Neuronal stem cell (in vitro differentiated cells): ENCODE results near the gene CHERP. TPM values are rescaled to one million over a fixed set of nuclear protein-coding genes. Genes with fewer than 3 reads are reported as not detected.
A peak's percentile ranks its signal among the peaks of the same experiment; 100 is the strongest.

Experiments
- DNase-seq: peaks from one replicate; pipeline ENCODE4 v3.0.0-alpha.2; 2013; ENCODE audit warnings: low spot score
- H2AFZ ChIP-seq: one replicate; pipeline ENCODE4 v1.6.1; 2013; ENCODE audit warnings: mild to moderate bottlenecking, low read length, inconsistent platforms
- H2AK5ac ChIP-seq: 2 replicates; pipeline ENCODE4 v1.6.1; 2013; ENCODE audit warnings: low read depth, mild to moderate bottlenecking, inconsistent platforms, low read length, moderate library complexity, mixed read lengths
- H2BK120ac ChIP-seq: 2 replicates; pipeline ENCODE4 v1.6.1; 2013; ENCODE audit warnings: low read depth, mild to moderate bottlenecking, inconsistent platforms, low read length, moderate library complexity, mixed read lengths
- H2BK12ac ChIP-seq: one replicate; pipeline ENCODE4 v1.6.1; 2013; ENCODE audit warnings: low read length, inconsistent platforms
- H2BK15ac ChIP-seq: 2 replicates; pipeline ENCODE4 v1.6.1; 2013; ENCODE audit warnings: mild to moderate bottlenecking, low read length, inconsistent platforms, mixed read lengths
- H2BK5ac ChIP-seq: one replicate; pipeline ENCODE4 v1.6.1; 2013; ENCODE audit warnings: inconsistent platforms, mild to moderate bottlenecking, low read length, moderate library complexity
- H3K14ac ChIP-seq: one replicate; pipeline ENCODE4 v1.6.1; 2013; ENCODE audit warnings: low read length, inconsistent platforms
- H3K18ac ChIP-seq: 2 replicates; pipeline ENCODE4 v1.6.1; 2013; ENCODE audit warnings: low read length, inconsistent platforms
- H3K23ac ChIP-seq: 2 replicates; pipeline ENCODE4 v1.6.1; 2013; ENCODE audit warnings: low read depth, mild to moderate bottlenecking, mixed read lengths, low read length, inconsistent platforms; ENCODE audit not compliant: poor library complexity
- H3K27ac ChIP-seq: replicated peaks from 3 replicates; pipeline ENCODE4 v1.5.1; 2013; ENCODE audit warnings: low read length, inconsistent platforms
- H3K27me3 ChIP-seq, 3 experiments: 2 replicates each; pipeline ENCODE4 v1.6.1; 2013; ENCODE audit warnings: low read length in 3 of 3, mild to moderate bottlenecking in 2 of 3, inconsistent platforms in 1 of 3, low read depth in 1 of 3, mixed read lengths in 1 of 3, moderate library complexity in 1 of 3; ENCODE audit not compliant: control insufficient read depth in 3 of 3, insufficient read depth in 3 of 3
- H3K36me3 ChIP-seq, 2 donors: replicated peaks in 1 of 2; 2 replicates each; pipeline ENCODE4 v1.6.1; 2013; ENCODE audit warnings: low read length in 2 of 2; ENCODE audit not compliant: control insufficient read depth in 2 of 2, insufficient read depth in 2 of 2
- H3K4ac ChIP-seq: 2 replicates; pipeline ENCODE4 v1.6.1; 2013; ENCODE audit warnings: inconsistent platforms, mild to moderate bottlenecking, low read length, moderate library complexity
- H3K4me1 ChIP-seq, 2 donors: 1 replicate in 1 of 2; 2 replicates in 1 of 2; pipeline ENCODE4 v1.6.1; 2013; ENCODE audit warnings: low read length in 2 of 2, low read depth in 1 of 2; ENCODE audit not compliant: control insufficient read depth in 2 of 2, insufficient read depth in 1 of 2
- H3K4me2 ChIP-seq: one replicate; pipeline ENCODE4 v1.6.1; 2013; ENCODE audit warnings: mild to moderate bottlenecking, low read length, inconsistent platforms; ENCODE audit not compliant: insufficient read depth, poor library complexity, severe bottlenecking
- H3K4me3 ChIP-seq, 2 donors: 2 replicates each; pipeline ENCODE4 v1.5.1; 2013; ENCODE audit warnings: low read length in 2 of 2, mild to moderate bottlenecking in 2 of 2, inconsistent platforms in 1 of 2, moderate library complexity in 1 of 2
- H3K79me1 ChIP-seq: one replicate; pipeline ENCODE4 v1.6.1; 2013; ENCODE audit warnings: low read depth, mild to moderate bottlenecking, inconsistent platforms, low read length, moderate library complexity
- H3K9ac ChIP-seq: one replicate; pipeline ENCODE4 v1.6.1; 2013; ENCODE audit warnings: mild to moderate bottlenecking, low read depth, low read length, inconsistent platforms; ENCODE audit not compliant: poor library complexity
- H3K9me3 ChIP-seq, 2 donors: replicated peaks in 1 of 2; 2 replicates each; pipeline versions ENCODE3 to v1.6.1; 2013; ENCODE audit warnings: low read length in 2 of 2, mild to moderate bottlenecking in 2 of 2, inconsistent platforms in 1 of 2, low read depth in 1 of 2, mixed read lengths in 1 of 2, moderate library complexity in 1 of 2; ENCODE audit not compliant: control insufficient read depth in 2 of 2, insufficient read depth in 1 of 2
- H4K8ac ChIP-seq: one replicate; pipeline ENCODE4 v1.6.1; 2013; ENCODE audit warnings: low read depth, mild to moderate bottlenecking, inconsistent platforms, low read length, moderate library complexity
- H4K91ac ChIP-seq: one replicate; pipeline ENCODE4 v1.6.1; 2013; ENCODE audit warnings: low read length, low read depth, mild to moderate bottlenecking, inconsistent platforms; ENCODE audit not compliant: poor library complexity
- WGBS, 2 donors: extraction: QIAGEN DNeasy Blood & Tissue Kit; methylation state at CpG; one replicate each; pipeline ENCODE4 v1.1.7; 2013; ENCODE audit warnings: missing lambda C conversion rate in 2 of 2, mixed read lengths in 1 of 2; ENCODE audit not compliant: insufficient read length in 2 of 2, insufficient replicate concordance in 1 of 2; ENCODE audit errors: extremely low coverage in 2 of 2; 5-methylcytosine and 5-hydroxymethylcytosine counted together
- small RNA-seq: library from polyadenylated mRNA; stranded (forward); fragments of <200 nt; extraction: miRNeasy Mini kit (QIAGEN cat#:217004); gene quantifications from one replicate; pipeline ENCODE3, GENCODE V24; 2013; ENCODE audit not compliant: insufficient read depth

CHERP gene

GRCh38 chr19:16470911-16471811, 71.1 kb downstream of the CHERP start:
- peak overlapping the region; percentile 63 for H3K4me2 ChIP-seq
- no peaks in the 10 kb centered on the region for H3K27me3 ChIP-seq
- peak overlapping the region; percentile 79 for H2AFZ ChIP-seq
- H3K36me3 ChIP-seq: peaks cover 3 to 11% of the 10 kb centered on the region in 2 donors
- no peak overlapping the region for H2BK12ac ChIP-seq
- H2AK5ac ChIP-seq: no peak overlapping the region
- peak overlapping the region; percentile 56 for H3K4ac ChIP-seq
- H2BK120ac ChIP-seq: no peak overlapping the region
- H3K23ac ChIP-seq: peak overlapping the region; percentile 90
- H3K14ac ChIP-seq: peak overlapping the region; percentile 49
- peaks cover 7 to 12% of the 10 kb centered on the region in 2 donors for H3K4me1 ChIP-seq
- no CpG with 5 or more reads among the region's 67 CpGs for WGBS, 2 donors
- peak overlapping the region; percentile 93 for H3K9ac ChIP-seq
- H2BK15ac ChIP-seq: no peak overlapping the region
- DNase-seq: no peak
- H3K4me3 ChIP-seq: peak overlapping the region; percentile 62 to 97
- peak overlapping the region; percentile 68 for H3K18ac ChIP-seq
- H3K27ac ChIP-seq: no peak overlapping the region
- H3K79me1 ChIP-seq: peaks cover 22% of the 10 kb centered on the region
- peak overlapping the region; percentile 88 for H2BK5ac ChIP-seq
- no peak overlapping the region for H4K8ac ChIP-seq
- peaks cover 4% of the 10 kb centered on the region in 2 donors for H3K9me3 ChIP-seq
- no peak overlapping the region for H4K91ac ChIP-seq

GRCh38 chr19:16470541-16470910, 71.7 kb downstream of the CHERP start:
- Histone ChIP-seq H3K4me2 (peak overlapping the region; percentile 63), H3K79me1 (peaks cover 22% of the 10 kb centered on the region), H3K27ac (no peak overlapping the region), H2AFZ (no peak overlapping the region), H2BK120ac (no peak overlapping the region), H3K4ac (no peak overlapping the region), H3K36me3 (peaks cover 3 to 11% of the 10 kb centered on the region in 2 donors), H2BK5ac (no peak overlapping the region), H3K18ac (no peak overlapping the region), H3K14ac (no peak overlapping the region), H3K23ac (no peak overlapping the region), H3K4me1 (peaks cover 7 to 12% of the 10 kb centered on the region in 2 donors), H2AK5ac (no peak overlapping the region), H4K8ac (no peak overlapping the region), H2BK12ac (no peak overlapping the region), H3K27me3 (no peaks in the 10 kb centered on the region), H3K9me3 (peaks cover 4% of the 10 kb centered on the region in 2 donors), H3K4me3 (peak overlapping the region in 1 of 2 donors; percentile 62), H3K9ac (no peak overlapping the region), H2BK15ac (no peak overlapping the region), H4K91ac (no peak overlapping the region)
- DNase-seq: no peak
- WGBS, 2 donors: no CpG with 5 or more reads among the region's 7 CpGs

Small RNAs within 50 kb of the gene (small RNA-seq; reads per million reads assigned to genes)
- not detected for gene RN7SL146P
